GM23248 (cell line): ENCODE measurements around the gene DLG1. TPM values are rescaled to one million over a fixed set of nuclear protein-coding genes. Genes with fewer than 3 reads are reported as not detected.

Source experiments
- DNase-seq: peaks from one replicate; pipeline ENCODE4 v3.0.0-alpha.2; 2015
- H2AFZ ChIP-seq: fragments of 200-600 bp; sonication (generic); 2 replicates; pipeline ENCODE4 v1.6.1; 2016; ENCODE audit warnings: antibody characterized with exemption
- H3F3A ChIP-seq: fragments of 200-600 bp; sonication (generic); 2 replicates; pipeline ENCODE4 v1.6.1; 2016; ENCODE audit warnings: mild to moderate bottlenecking, antibody characterized with exemption, mixed run types; ENCODE audit not compliant: insufficient read depth
- H3K27ac ChIP-seq: fragments of 200-600 bp; sonication (generic); 2 replicates; pipeline ENCODE4 v1.5.1; 2016; ENCODE audit warnings: mild to moderate bottlenecking
- H3K27me3 ChIP-seq: fragments of 200-600 bp; sonication (generic); replicated peaks from 2 replicates; pipeline ENCODE4 v1.6.1; 2016; ENCODE audit warnings: mild to moderate bottlenecking; ENCODE audit not compliant: insufficient read depth
- H3K36me3 ChIP-seq: fragments of 200-600 bp; sonication (generic); 2 replicates; pipeline ENCODE4 v1.6.1; 2016; ENCODE audit warnings: low read depth, mild to moderate bottlenecking
- H3K4me1 ChIP-seq: fragments of 200-600 bp; sonication (generic); 2 replicates; pipeline ENCODE4 v1.6.1; 2016; ENCODE audit warnings: mild to moderate bottlenecking; ENCODE audit not compliant: insufficient read depth
- H3K4me2 ChIP-seq: fragments of 200-600 bp; sonication (generic); one replicate; pipeline ENCODE4 v1.6.1; 2016; ENCODE audit warnings: mild to moderate bottlenecking; ENCODE audit not compliant: unreplicated experiment
- H3K4me3 ChIP-seq: fragments of 200-600 bp; sonication (generic); 2 replicates; pipeline ENCODE4 v1.5.1; 2016; ENCODE audit warnings: mild to moderate bottlenecking
- H3K79me2 ChIP-seq: fragments of 200-600 bp; sonication (generic); 2 replicates; pipeline ENCODE4 v1.6.1; 2016; ENCODE audit warnings: mild to moderate bottlenecking; ENCODE audit not compliant: insufficient read depth
- H3K9ac ChIP-seq: fragments of 200-600 bp; sonication (generic); 2 replicates; pipeline ENCODE4 v1.6.1; 2016; ENCODE audit warnings: mild to moderate bottlenecking
- H3K9me2 ChIP-seq: fragments of 200-600 bp; sonication (generic); 2 replicates; pipeline ENCODE4 v1.6.1; 2016; ENCODE audit warnings: mixed run types, mild to moderate bottlenecking, moderate library complexity; ENCODE audit not compliant: insufficient read depth
- H3K9me3 ChIP-seq: fragments of 200-600 bp; sonication (generic); one replicate; pipeline ENCODE4 v1.6.1; 2017; ENCODE audit warnings: low read depth
- H4K20me1 ChIP-seq: fragments of 200-600 bp; sonication (generic); 2 replicates; pipeline ENCODE4 v1.6.0; 2016; ENCODE audit not compliant: insufficient read depth
- EZH2 ChIP-seq: fragments of 200-600 bp; sonication (generic); IDR thresholded peaks from 2 replicates; pipeline ENCODE4 v1.6.1; 2018; ENCODE audit warnings: antibody characterized with exemption, mild to moderate bottlenecking; ENCODE audit not compliant: insufficient read depth, poor library complexity, severe bottlenecking
- EZH2phosphoT487 ChIP-seq: fragments of 200-600 bp; sonication (generic); IDR thresholded peaks from 2 replicates; pipeline ENCODE4 v1.6.1; 2018; ENCODE audit warnings: antibody characterized with exemption, moderate library complexity, mild to moderate bottlenecking, low read depth; ENCODE audit not compliant: insufficient read depth
- WGBS, 2 experiments: methylation state at CpG; one replicate each; pipeline ENCODE4 v1.1.6; 2015 to 2017; ENCODE audit warnings: low lambda C conversion rate in 2 of 2, low coverage in 1 of 2; ENCODE audit errors: missing lambda C conversion rate in 2 of 2; 5-methylcytosine and 5-hydroxymethylcytosine counted together
- in situ Hi-C: fragments of 300-500 bp; cut with MboI; formaldehyde crosslinking; loops from 2 replicates; pipeline ENCODE4 v1.15.0; 2020
- polyA plus RNA-seq: library from polyadenylated mRNA; unstranded; fragments of >200 nt; fragmentation: Nextera tagmentation; extraction: Ambion mirVana; gene quantifications from 2 replicates; pipeline ENCODE4 v1.2.1, GENCODE V29; 2016
- total RNA-seq: library from RNA; depleted of rRNA; stranded (reverse); fragments of >200 nt; shearing (Covaris generic); gene quantifications from 2 replicates; pipeline ENCODE4 v1.2.3, GENCODE V29; 2014

Gene DLG1
- total and polyA plus RNA-seq, 2 experiments from 2014 or later: 23.2 to 45.9 TPM

GRCh38 chr3:197001972-197002700 is 296.3 kb downstream of the DLG1 start:
- TF ChIP-seq EZH2phosphoT487: no peak
- Histone ChIP-seq H3K9me2 (no peaks in the 10 kb centered on the region), H4K20me1 (no peaks in the 10 kb centered on the region), H3K9me3 (no peaks in the 10 kb centered on the region), H3K79me2 (no peaks in the 10 kb centered on the region), H3K27ac (peak overlapping the region; percentile 38), H3K4me1 (no peaks in the 10 kb centered on the region), H3K36me3 (no peaks in the 10 kb centered on the region), H3K4me2 (peak overlapping the region; percentile 65), H2AFZ (peak overlapping the region; percentile 88), H3K27me3 (no peaks in the 10 kb centered on the region), H3K4me3 (peak overlapping the region; percentile 65), H3F3A (no peaks in the 10 kb centered on the region), H3K9ac (peak overlapping the region; percentile 80)
- in situ Hi-C loops: no loop called here
- peak; percentile 62 for DNase-seq
- WGBS, 2 experiments: 13 to 15% methylated on average over 29 to 36 of the region's 55 CpGs

DNA sequence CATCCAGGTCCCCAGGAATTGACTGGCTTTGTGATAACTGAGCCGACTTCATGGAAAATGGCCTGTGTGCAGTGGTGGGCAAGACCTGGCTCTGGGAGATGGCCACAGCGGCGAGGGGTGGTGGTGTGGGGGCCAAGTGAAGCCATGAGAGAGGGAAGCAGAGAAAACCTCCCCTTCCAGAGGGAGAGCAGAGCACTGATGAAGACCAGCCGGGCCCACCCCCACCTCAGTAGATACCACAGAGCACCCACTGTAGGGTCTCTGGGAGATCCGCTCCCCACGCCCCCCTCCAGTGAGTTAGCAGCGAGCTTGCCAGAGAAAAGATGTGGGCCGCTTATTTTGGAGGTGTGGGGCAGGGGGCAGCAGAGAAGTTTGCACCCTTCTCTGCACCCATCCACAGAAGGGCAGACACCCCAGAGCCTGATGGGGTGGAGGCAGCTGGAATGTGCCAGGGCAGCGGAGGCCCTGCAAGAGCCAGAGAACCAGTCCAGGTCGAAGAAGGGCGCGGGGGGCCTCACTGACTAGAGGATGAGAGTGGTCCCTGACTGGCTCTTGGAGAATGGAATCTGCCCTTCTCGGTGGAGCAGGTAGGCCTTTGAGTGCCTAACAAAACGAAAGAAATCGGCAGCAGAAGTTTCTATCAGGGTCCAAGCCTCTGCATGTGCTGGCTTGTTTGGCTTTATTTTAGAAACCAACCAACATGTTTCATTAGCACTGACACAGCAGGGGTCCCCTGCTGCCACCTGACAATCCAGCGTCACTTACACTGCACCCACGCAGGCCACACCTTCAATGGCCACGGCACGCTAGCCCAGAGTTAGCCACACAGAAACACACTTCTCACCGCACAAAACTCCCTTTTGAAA is 297.1 kb downstream of the DLG1 start:
- no peak overlapping the region for H3K4me3 ChIP-seq
- no peak overlapping the region for H3K27ac ChIP-seq
- TF ChIP-seq EZH2phosphoT487 (no peak), EZH2 (no peak)
- no peaks in the 10 kb centered on the region for H3K27me3 ChIP-seq
- DNase-seq: no peak
- WGBS, 2 experiments: 92 to 93% methylated on average over 19 to 20 of the region's 20 CpGs
- peak overlapping the region; percentile 80; the same call in 1 of the 2 replicates for H3K9ac ChIP-seq
- H3K9me2 ChIP-seq: no peaks in the 10 kb centered on the region
- no peaks in the 10 kb centered on the region for H3K36me3 ChIP-seq
- no peaks in the 10 kb centered on the region for H3F3A ChIP-seq
- in situ Hi-C loops: no loop called here
- no peaks in the 10 kb centered on the region for H3K4me1 ChIP-seq
- peak overlapping the region; percentile 88 for H2AFZ ChIP-seq
- no peaks in the 10 kb centered on the region for H3K79me2 ChIP-seq
- no peak overlapping the region for H3K4me2 ChIP-seq
- H4K20me1 ChIP-seq: no peaks in the 10 kb centered on the region
- H3K9me3 ChIP-seq: no peaks in the 10 kb centered on the region

- no peaks in the 10 kb centered on the region for H3K79me2 ChIP-seq
- no peak overlapping the region for H3K4me2 ChIP-seq
- no peaks in the 10 kb centered on the region for H3K4me1 ChIP-seq
- H3K9ac ChIP-seq: no peak overlapping the region
- no peak overlapping the region for H3K4me3 ChIP-seq
- DNase-seq: peak; percentile 55
- H2AFZ ChIP-seq: no peak overlapping the region
- WGBS, 2 experiments: 75 to 92% methylated on average over 5 of the region's 5 CpGs
- H3K27ac ChIP-seq: no peak overlapping the region
- in situ Hi-C loops: no loop called here
- no peaks in the 10 kb centered on the region for H3K9me2 ChIP-seq
- no peaks in the 10 kb centered on the region for H3K36me3 ChIP-seq
- no peaks in the 10 kb centered on the region for H4K20me1 ChIP-seq
- TF ChIP-seq EZH2 (no peak), EZH2phosphoT487 (no peak)
- no peaks in the 10 kb centered on the region for H3F3A ChIP-seq
- H3K9me3 ChIP-seq: no peaks in the 10 kb centered on the region
- no peaks in the 10 kb centered on the region for H3K27me3 ChIP-seq
These were observed 298.2 kb downstream of the DLG1 start for GRCh38 chr3:197000211-197000610.

DNA sequence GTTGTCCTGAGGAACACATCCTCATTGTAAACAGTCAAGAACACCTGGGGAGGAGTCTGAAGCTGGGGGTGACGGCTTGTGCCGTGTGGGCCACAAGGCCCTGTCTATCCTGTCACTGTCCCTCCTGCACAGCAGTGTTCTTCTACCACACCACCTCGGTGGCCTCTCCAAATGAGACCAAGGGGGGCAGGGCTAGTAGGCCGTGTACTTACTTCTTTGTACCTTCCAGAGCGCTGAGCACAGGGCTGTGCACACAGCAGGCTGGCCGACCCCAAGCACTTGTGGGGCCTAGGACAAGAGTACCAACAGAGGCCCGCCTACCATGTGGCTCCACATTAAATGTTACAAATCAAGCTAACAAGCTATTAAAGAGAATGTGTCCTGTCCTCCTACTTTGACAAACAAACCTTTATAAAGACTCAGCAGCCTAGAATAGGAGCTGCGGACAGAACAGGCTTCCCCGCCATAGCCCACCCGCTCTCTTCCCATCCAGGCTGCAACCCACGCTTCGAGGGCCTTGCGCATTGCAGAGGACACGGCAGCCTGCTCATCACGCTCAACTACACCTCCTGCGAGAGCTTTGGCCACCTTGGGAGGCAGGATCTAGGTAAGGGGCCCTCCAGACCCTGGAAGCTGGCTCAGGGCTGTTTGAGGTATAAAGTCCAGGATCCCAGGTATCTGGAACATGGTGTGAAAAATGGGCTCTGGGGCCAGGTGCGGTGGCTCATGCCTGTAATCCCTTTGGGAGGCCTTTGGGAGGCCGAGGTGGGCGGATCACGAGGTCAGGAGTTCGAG is 299.2 kb downstream of the DLG1 start:
- in situ Hi-C loops: loop anchor here (25.0 kb wide), 1 partner anchor 188 kb away; no protein-coding TSS in a partner anchor
- WGBS, 2 experiments: 90 to 94% methylated on average over 21 of the region's 21 CpGs
- H3K27me3 ChIP-seq: no peaks in the 10 kb centered on the region

More for the DNA sequence above, 299.2 kb downstream of the DLG1 start:
- Histone ChIP-seq H3K4me3 (no peak overlapping the region), H3F3A (no peaks in the 10 kb centered on the region), H4K20me1 (no peaks in the 10 kb centered on the region), H3K79me2 (no peaks in the 10 kb centered on the region), H3K4me1 (no peaks in the 10 kb centered on the region), H3K4me2 (no peak overlapping the region), H3K9me3 (no peaks in the 10 kb centered on the region), H2AFZ (no peak overlapping the region), H3K36me3 (no peaks in the 10 kb centered on the region), H3K9me2 (no peaks in the 10 kb centered on the region), H3K27ac (no peak overlapping the region), H3K9ac (no peak overlapping the region)
- no peak for TF ChIP-seq EZH2
- TF ChIP-seq EZH2phosphoT487: no peak
- DNase-seq: no peak
